ENCODE data around the gene NBPF12. TPM values are rescaled to one million over a fixed set of nuclear protein-coding genes. Genes with fewer than 3 reads are reported as not detected.
A peak's percentile ranks its signal among the peaks of the same experiment; 100 is the strongest.
"Not testable (repeated sequence)": the region's sequence is repeated elsewhere in the genome, so short reads cannot be mapped to it uniquely, and the experiment has no call there.

The NBPF12 gene
- total and polyA plus RNA-seq, 2 donors (not counting 3 experiments of a cell fraction or from before 2014, with no cell fraction given) = 6.3 to 10.7 TPM

- H3K36me3 ChIP-seq (ENCODE audit: control insufficient read depth in 2 of 2, extremely low read depth in 1 of 2, insufficient read depth in 2 of 2, low read length in 2 of 2); DNase-seq (ENCODE audit: low read depth, low spot score); H2AFZ ChIP-seq (ENCODE audit: low read depth, low read length); H3K4me1 ChIP-seq (ENCODE audit: control insufficient read depth, extremely low read depth, insufficient read depth, low read length); H3K9me1 ChIP-seq (replicated peaks; ENCODE audit: control insufficient read depth, extremely low read depth, insufficient read depth, low read length); BruUV-seq (replicated peaks); H3K27me3 ChIP-seq (ENCODE audit: control insufficient read depth in 2 of 2, insufficient read depth in 2 of 2, low read length in 2 of 2); CTCF ChIA-PET; POLR2A ChIA-PET; H3K9me3 ChIP-seq (replicated peaks; ENCODE audit: control insufficient read depth, insufficient read depth, low read length); intact Hi-C loops (cut with micrococcal nuclease); dilution Hi-C loops (cut with MboI; ENCODE audit: extremely low pct_ligation_motif_present, low sequenced_read_pairs); H4K20me1 ChIP-seq (replicated peaks; ENCODE audit: control insufficient read depth, extremely low read depth, insufficient read depth, low read length); H3K9ac ChIP-seq (replicated peaks; ENCODE audit: extremely low read depth, insufficient read depth, low read length); H3K4me2 ChIP-seq (ENCODE audit: insufficient read depth, low read length); FAIRE-seq; H3K4me3 ChIP-seq (replicated peaks in 1 of 3; ENCODE audit: insufficient read depth in 1 of 3, low read depth in 1 of 3, low read length in 3 of 3); H3K79me2 ChIP-seq (ENCODE audit: control insufficient read depth, insufficient read depth, low read length); H3K27ac ChIP-seq (ENCODE audit: insufficient read depth, low read depth, low read length): not testable (repeated sequence)
- peak in 1 of 2 donors; percentile 6 for TF ChIP-seq CTCF (IDR thresholded peaks at IDR 0.05; ENCODE audit: extremely low read depth in 1 of 2, insufficient read depth in 1 of 2, low read depth in 1 of 2, low read length in 2 of 2)
These were observed 34.6 kb downstream of the NBPF12 start for GRCh38 chr1:146972681-146973080.

GRCh38 chr1:146985855-146986254, 47.7 kb downstream of the NBPF12 start:
- CTCF ChIA-PET; H3K79me2 ChIP-seq (ENCODE audit: control insufficient read depth, insufficient read depth, low read length); H3K9ac ChIP-seq (replicated peaks; ENCODE audit: extremely low read depth, insufficient read depth, low read length); H3K9me3 ChIP-seq (replicated peaks; ENCODE audit: control insufficient read depth, insufficient read depth, low read length); intact Hi-C loops (cut with micrococcal nuclease); H3K36me3 ChIP-seq (ENCODE audit: control insufficient read depth in 2 of 2, extremely low read depth in 1 of 2, insufficient read depth in 2 of 2, low read length in 2 of 2); H4K20me1 ChIP-seq (replicated peaks; ENCODE audit: control insufficient read depth, extremely low read depth, insufficient read depth, low read length); H3K4me3 ChIP-seq (replicated peaks in 1 of 3; ENCODE audit: insufficient read depth in 1 of 3, low read depth in 1 of 3, low read length in 3 of 3); H3K27me3 ChIP-seq (ENCODE audit: control insufficient read depth in 2 of 2, insufficient read depth in 2 of 2, low read length in 2 of 2); DNase-seq (ENCODE audit: low read depth, low spot score); H3K27ac ChIP-seq (ENCODE audit: insufficient read depth, low read depth, low read length); H3K4me1 ChIP-seq (ENCODE audit: control insufficient read depth, extremely low read depth, insufficient read depth, low read length); H3K9me1 ChIP-seq (replicated peaks; ENCODE audit: control insufficient read depth, extremely low read depth, insufficient read depth, low read length); POLR2A ChIA-PET; H3K4me2 ChIP-seq (ENCODE audit: insufficient read depth, low read length); BruUV-seq (replicated peaks); dilution Hi-C loops (cut with MboI; ENCODE audit: extremely low pct_ligation_motif_present, low sequenced_read_pairs); H2AFZ ChIP-seq (ENCODE audit: low read depth, low read length); FAIRE-seq: not testable (repeated sequence)

DNA sequence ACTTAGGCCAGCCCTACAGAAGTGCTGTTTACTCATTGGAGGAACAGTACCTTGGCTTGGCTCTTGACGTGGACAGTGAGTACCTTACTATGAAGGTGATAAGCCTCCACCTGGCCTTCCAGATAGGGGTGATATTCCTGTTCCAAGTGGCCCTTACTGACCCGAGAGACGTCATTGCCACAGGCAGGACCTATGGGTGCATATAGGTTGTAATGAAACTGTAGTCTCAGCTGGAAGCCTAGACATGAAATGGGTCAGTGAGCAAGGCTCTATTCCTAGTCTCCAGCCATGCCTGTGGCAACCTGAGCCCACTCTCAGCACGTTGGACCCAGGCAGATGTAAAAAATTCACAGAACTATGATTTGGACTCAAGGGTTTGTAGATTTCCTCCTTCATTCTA, 48.3 kb downstream of the NBPF12 start:
- H3K4me3 ChIP-seq (replicated peaks in 1 of 3; ENCODE audit: insufficient read depth in 1 of 3, low read depth in 1 of 3, low read length in 3 of 3); H4K20me1 ChIP-seq (replicated peaks; ENCODE audit: control insufficient read depth, extremely low read depth, insufficient read depth, low read length); H3K4me2 ChIP-seq (ENCODE audit: insufficient read depth, low read length); DNase-seq (ENCODE audit: low read depth, low spot score); POLR2A ChIA-PET; H3K27me3 ChIP-seq (ENCODE audit: control insufficient read depth in 2 of 2, insufficient read depth in 2 of 2, low read length in 2 of 2); intact Hi-C loops (cut with micrococcal nuclease); BruUV-seq (replicated peaks); H3K9ac ChIP-seq (replicated peaks; ENCODE audit: extremely low read depth, insufficient read depth, low read length); H3K4me1 ChIP-seq (ENCODE audit: control insufficient read depth, extremely low read depth, insufficient read depth, low read length); H3K27ac ChIP-seq (ENCODE audit: insufficient read depth, low read depth, low read length); CTCF ChIA-PET; H3K79me2 ChIP-seq (ENCODE audit: control insufficient read depth, insufficient read depth, low read length); H3K9me1 ChIP-seq (replicated peaks; ENCODE audit: control insufficient read depth, extremely low read depth, insufficient read depth, low read length); FAIRE-seq; dilution Hi-C loops (cut with MboI; ENCODE audit: extremely low pct_ligation_motif_present, low sequenced_read_pairs); H3K9me3 ChIP-seq (replicated peaks; ENCODE audit: control insufficient read depth, insufficient read depth, low read length); H3K36me3 ChIP-seq (ENCODE audit: control insufficient read depth in 2 of 2, extremely low read depth in 1 of 2, insufficient read depth in 2 of 2, low read length in 2 of 2); H2AFZ ChIP-seq (ENCODE audit: low read depth, low read length): not testable (repeated sequence)

DNA sequence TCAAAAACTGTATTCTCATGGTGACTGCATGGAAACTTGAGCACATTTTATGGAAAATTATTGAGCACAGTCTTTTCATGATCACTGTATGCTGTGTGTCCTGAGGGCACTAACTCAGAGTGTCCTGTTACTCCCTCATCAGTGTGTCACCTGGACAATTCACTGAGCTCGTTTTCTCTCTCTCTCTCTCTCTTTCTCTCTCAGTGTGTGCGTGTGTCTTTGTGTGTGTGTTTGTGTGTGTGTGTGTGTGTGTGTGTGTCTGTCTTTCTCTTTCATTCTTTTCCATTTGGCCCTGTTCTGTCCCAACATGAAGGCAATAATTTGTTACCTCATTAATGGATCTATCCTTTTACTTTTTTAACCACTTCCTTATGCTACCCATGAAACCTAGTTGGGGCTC, 49.4 kb downstream of the NBPF12 start:
- FAIRE-seq; H2AFZ ChIP-seq (ENCODE audit: low read depth, low read length); H3K4me3 ChIP-seq (replicated peaks in 1 of 3; ENCODE audit: insufficient read depth in 1 of 3, low read depth in 1 of 3, low read length in 3 of 3); intact Hi-C loops (cut with micrococcal nuclease); H3K9me1 ChIP-seq (replicated peaks; ENCODE audit: control insufficient read depth, extremely low read depth, insufficient read depth, low read length); dilution Hi-C loops (cut with MboI; ENCODE audit: extremely low pct_ligation_motif_present, low sequenced_read_pairs); H3K9ac ChIP-seq (replicated peaks; ENCODE audit: extremely low read depth, insufficient read depth, low read length); H3K4me1 ChIP-seq (ENCODE audit: control insufficient read depth, extremely low read depth, insufficient read depth, low read length); H4K20me1 ChIP-seq (replicated peaks; ENCODE audit: control insufficient read depth, extremely low read depth, insufficient read depth, low read length); DNase-seq (ENCODE audit: low read depth, low spot score); H3K79me2 ChIP-seq (ENCODE audit: control insufficient read depth, insufficient read depth, low read length); H3K4me2 ChIP-seq (ENCODE audit: insufficient read depth, low read length); H3K9me3 ChIP-seq (replicated peaks; ENCODE audit: control insufficient read depth, insufficient read depth, low read length); H3K27ac ChIP-seq (ENCODE audit: insufficient read depth, low read depth, low read length); CTCF ChIA-PET; POLR2A ChIA-PET; H3K27me3 ChIP-seq (ENCODE audit: control insufficient read depth in 2 of 2, insufficient read depth in 2 of 2, low read length in 2 of 2); BruUV-seq (replicated peaks); H3K36me3 ChIP-seq (ENCODE audit: control insufficient read depth in 2 of 2, extremely low read depth in 1 of 2, insufficient read depth in 2 of 2, low read length in 2 of 2): not testable (repeated sequence)

Data from endothelial cell of umbilical vein (primary cell).